Stimulated activated CD8-positive, alpha-beta memory T cell treated with anti-CD3 and anti-CD28 coated beads, Interleukin-15, amount 100 ng/mL, for 48 hours (primary cell): ENCODE measurements around the gene MIOX.
"Not testable (repeated sequence)": the region's sequence is repeated elsewhere in the genome, so short reads cannot be mapped to it uniquely, and the experiment has no call there.

Experiments used
- DNase-seq, 2 donors: peaks; one replicate each; pipeline ENCODE4 v3.0.0-alpha.2; 2020; ENCODE audit warnings: low read depth in 2 of 2

MIOX gene

DNA sequence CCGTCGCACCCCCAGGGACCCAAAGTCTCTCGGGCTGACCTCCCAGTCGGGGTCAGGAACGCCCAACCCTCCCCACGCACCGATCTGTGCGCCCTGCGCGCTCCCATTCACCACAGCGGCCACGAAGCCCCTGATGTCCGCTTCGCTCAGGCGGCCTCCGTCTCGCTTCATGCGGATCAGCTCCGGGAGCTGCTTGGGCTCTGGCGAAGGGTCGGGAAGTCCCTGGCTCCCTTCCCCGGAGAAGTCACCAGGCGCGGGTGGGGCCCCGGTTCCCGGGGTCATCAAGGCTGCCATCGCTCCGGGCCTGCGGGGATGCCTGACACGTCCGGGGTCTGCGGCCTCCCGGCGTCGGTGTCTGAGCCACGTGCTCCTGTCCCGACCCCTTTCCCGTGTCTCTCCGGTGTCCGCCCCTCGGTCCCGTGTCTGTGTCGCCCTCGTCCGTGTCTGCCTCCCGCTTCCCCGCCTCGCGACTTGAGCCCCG is 42.8 kb downstream of the MIOX start:
- DNase-seq: no peak

- peak in 1 of 2 donors; percentile 67 for DNase-seq
Observed at GRCh38 chr22:50529897-50530579, 43.4 kb downstream of the MIOX start, which contains the start of gene TYMP. TYMP (minus strand) TSS chr22:50530012; CDS start chr22:50529709, 303 bp downstream.

- DNase-seq: no peak
Observed at GRCh38 chr22:50530580-50530876, 43.9 kb downstream of the MIOX start.

DNA sequence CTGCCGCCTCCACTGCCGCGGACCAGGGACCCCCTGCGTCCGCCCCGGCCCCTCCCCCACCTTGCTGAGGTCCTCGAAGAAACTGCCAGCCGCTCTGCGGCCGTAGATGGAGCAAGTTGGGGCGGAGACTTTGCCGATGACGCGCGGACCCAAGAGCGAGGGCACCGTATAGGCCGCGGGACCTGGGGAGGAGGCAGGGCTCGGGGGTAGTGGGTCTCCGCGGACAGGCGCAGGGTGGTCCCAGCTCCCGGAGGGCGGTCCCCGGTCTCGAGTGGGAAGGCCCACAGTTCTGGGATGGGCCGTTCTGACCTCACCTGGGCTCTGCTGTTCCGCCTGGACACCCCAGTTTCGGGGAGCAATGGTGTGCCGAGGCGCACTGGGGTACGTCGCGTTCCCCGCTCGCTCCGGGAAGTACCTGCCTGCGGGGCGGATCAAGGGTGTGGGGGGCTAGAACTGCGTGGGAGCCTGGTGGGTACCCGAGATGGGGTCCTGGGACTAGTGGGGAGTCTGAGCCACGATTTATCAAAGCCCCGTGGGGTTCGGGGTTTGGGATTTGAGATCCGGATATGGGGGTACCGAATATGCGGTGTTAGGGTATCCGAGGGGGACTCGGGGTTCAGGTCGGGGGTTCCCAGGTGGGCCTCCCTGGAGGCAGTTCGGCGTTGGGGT is 44.4 kb downstream of the MIOX start:
- DNase-seq: peak; percentile 75 to 81

- DNase-seq: peak in 1 of 2 donors; percentile 73
Observed at GRCh38 chr22:50531546-50531961, 44.9 kb downstream of the MIOX start.

- no peak for DNase-seq
Observed at GRCh38 chr22:50531962-50532674, 45.5 kb downstream of the MIOX start.

- DNase-seq: no peak
Observed at GRCh38 chr22:50532824-50533796, 46.5 kb downstream of the MIOX start.

DNA sequence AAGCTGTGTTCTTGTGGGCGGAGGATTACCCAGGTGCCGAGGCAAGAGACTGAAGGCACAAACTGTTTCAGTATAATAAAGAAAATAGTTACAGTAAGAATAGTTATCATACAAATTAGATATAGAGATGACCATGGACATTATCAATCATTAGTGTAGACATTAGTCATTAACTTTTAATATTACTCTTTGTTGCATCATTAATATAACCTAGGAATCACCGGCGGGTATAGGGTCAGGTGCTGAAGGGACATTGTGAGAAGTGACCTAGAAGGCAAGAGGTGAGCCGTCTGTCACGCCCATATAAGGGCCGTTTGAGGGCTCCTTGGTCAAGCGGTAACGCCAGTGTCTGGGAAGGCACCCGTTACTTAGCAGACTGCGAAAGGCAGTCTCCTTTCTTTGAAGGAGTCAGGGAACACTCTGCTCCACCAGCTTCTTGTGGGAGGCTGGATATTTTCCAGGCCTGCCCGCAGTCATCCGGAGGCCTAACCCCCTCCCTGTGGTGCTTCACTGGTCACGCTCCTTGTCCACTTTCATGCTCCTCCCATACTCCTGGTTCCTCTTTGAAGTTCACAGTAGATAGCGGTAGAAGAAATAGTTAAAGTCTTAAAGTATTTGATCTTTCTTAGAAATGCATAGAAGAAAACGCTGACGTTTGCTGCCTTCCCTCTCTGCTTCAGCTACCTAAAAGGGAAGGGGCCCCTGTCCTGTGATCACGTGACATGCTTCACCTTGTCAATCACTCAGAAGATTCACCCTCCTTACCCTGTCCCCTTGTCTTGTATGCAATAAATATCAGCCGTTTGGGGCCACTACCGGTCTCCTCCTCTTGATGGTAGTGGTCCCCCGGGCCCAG is 47.4 kb downstream of the MIOX start:
- not testable (repeated sequence) for DNase-seq

DNA sequence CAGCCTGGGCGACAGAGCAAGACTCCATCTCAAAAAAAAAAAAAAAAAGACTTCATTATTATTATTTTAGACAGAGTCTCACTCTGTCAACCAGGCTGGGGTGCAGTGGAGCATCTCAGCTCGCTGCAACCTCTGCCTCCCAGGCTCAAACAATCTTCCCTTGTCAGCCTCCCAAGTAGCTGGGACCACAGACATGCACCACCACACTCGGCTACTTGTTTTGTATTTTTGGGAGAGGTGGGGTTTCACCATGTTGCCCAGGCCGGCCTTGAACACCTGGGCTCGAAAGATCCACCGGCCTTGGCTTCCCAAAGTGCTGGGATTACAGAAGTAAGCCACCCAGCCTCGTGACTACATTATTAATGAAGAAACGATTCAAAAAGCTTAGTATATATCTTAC is 48.5 kb downstream of the MIOX start:
- DNase-seq: no peak

DNA sequence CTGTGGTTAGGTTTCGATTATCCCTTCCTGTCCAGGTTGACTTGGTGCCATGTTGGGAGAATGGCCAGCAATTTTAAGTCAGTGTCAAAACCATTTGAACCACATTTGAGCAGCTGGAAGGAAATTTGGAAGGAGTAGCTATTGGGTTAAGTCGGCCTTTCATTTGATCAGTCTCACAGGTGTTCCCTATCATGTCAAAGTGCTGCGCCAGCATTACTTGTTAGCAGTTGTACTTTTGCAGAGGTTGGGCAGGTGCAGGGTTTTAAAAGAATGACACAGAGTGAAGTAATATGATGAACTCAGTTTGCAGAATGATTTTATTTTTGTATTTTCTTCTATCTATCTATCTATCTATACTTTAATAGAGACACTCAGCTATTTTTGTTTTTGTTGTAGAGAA is 49.6 kb downstream of the MIOX start:
- DNase-seq: no peak

DNA sequence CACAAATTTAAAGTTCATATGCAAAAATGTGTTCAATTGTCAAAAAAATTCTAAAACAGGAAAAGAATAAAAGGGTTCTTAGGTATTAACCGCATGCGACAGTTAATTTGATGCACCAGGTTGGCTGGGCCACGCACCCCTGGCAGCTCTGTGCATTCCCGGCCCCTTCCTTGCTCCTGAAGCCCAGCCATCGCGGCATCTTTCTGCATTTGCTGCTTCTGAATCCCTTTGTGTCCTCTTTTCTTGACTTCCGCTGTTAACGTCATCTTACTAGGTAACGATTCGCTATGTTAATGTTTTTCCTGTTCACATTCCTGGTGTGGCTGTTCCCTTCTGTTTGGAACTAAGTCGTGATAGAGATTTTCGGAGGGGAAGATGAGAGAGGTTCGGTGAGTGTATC is 51.1 kb downstream of the MIOX start:
- no peak for DNase-seq
